Heart left ventricle (tissue), 16 donors: ENCODE results near the gene ENAM. TPM values are rescaled to one million over a fixed set of nuclear protein-coding genes. Genes with fewer than 3 reads are reported as not detected.

ENCODE experiments used
- ATAC-seq, 4 donors: fragments of 200-7000 bp; cut with Tn5 transposase; one replicate each; pipeline ENCODE4 v1.9.1; 2020 to 2022; ENCODE audit warnings: moderate library complexity in 4 of 4, mild to moderate bottlenecking in 3 of 4, moderate number of reproducible peaks in 1 of 4
- DNase-seq, 5 donors: peaks; one replicate each; pipeline ENCODE4 v3.0.0-alpha.2; 2020
- H3K27ac ChIP-seq, 12 donors: fragments of 200-600 bp; sonication (generic) in 4 of 12; one replicate each; pipeline versions ENCODE4 v1.5.0 to v1.8.0; 2016 to 2022; ENCODE audit warnings: mild to moderate bottlenecking in 2 of 12
- H3K27me3 ChIP-seq, 9 donors: fragments of 200-600 bp; sonication (generic) in 2 of 9; one replicate each; pipeline versions ENCODE4 v1.5.1 to v1.8.0; 2016 to 2022; ENCODE audit warnings: mild to moderate bottlenecking in 3 of 9
- H3K36me3 ChIP-seq, 9 donors: fragments of 200-600 bp; sonication (generic) in 2 of 9; one replicate each; pipeline versions ENCODE4 v1.5.0 to v1.8.0; 2018 to 2022; ENCODE audit warnings: mild to moderate bottlenecking in 2 of 9
- H3K4me1 ChIP-seq, 12 donors: fragments of 200-600 bp; sonication (generic) in 4 of 12; one replicate each; pipeline versions ENCODE4 v1.5.0 to v1.8.0; 2016 to 2022; ENCODE audit warnings: mild to moderate bottlenecking in 3 of 12
- H3K4me3 ChIP-seq, 12 donors: fragments of 200-600 bp; sonication (generic) in 4 of 12; one replicate each; pipeline versions ENCODE4 v1.5.0 to v1.8.0; 2017 to 2022; ENCODE audit warnings: mild to moderate bottlenecking in 9 of 12, moderate library complexity in 4 of 12
- H3K9me3 ChIP-seq, 12 donors: fragments of 200-600 bp; sonication (generic) in 4 of 12; one replicate each; pipeline versions ENCODE4 v1.5.0 to v1.8.0; 2016 to 2022; ENCODE audit warnings: mild to moderate bottlenecking in 1 of 12
- CTCF ChIP-seq, 12 donors: fragments of 200-600 bp; sonication (generic) in 4 of 12; IDR thresholded peaks; one replicate each; pipeline versions ENCODE4 v1.5.0 to v1.8.0; 2018 to 2022; ENCODE audit warnings: antibody characterized with exemption in 12 of 12, mild to moderate bottlenecking in 5 of 12
- POLR2A ChIP-seq, 2 donors: fragments of 450-650 bp; IDR thresholded peaks; one replicate each; pipeline ENCODE4 v1.6.1; 2017; ENCODE audit warnings: antibody characterized with exemption in 2 of 2, mild to moderate bottlenecking in 2 of 2, moderate library complexity in 2 of 2
- WGBS, 4 donors: extraction: QIAGEN DNeasy Blood & Tissue Kit in 2 of 4; methylation state at CpG; one replicate each; pipeline versions ENCODE4 v1.1.5 to v1.1.7; 2013 to 2018; 5-methylcytosine and 5-hydroxymethylcytosine counted together
- intact Hi-C, 10 donors: fragments of 100-400 bp; cut with DNase I; formaldehyde crosslinking; loops; one replicate each; pipeline versions ENCODE4 v1.11.1 to v1.14.2; 2022
- polyA plus RNA-seq, 2 donors: library from polyadenylated mRNA; stranded (reverse); fragments of 200-250 nt; gene quantifications; one replicate each; pipeline ENCODE4 v1.2.3, GENCODE V29; 2013
- total RNA-seq, 9 donors: library from RNA; depleted of rRNA in 2 of 9; stranded (reverse); fragments of >200 nt in 2 of 9; fragmentation: NEBNext Ultra II Directional in 3 of 9; extraction: Animal tissue kit (Norgen Biotek cat#: 25700) in 3 of 9; gene quantifications; one replicate each; pipeline versions ENCODE4 v1.1.0 to v1.2.4, GENCODE V29; 2016 to 2023
- donor health status: ischemic (EF 13 %, LVEDD 7.1; RV severe dilation, severe dysfunction).
- donor health status: healthy with polysubstance abuse.
- donor health status: DM: no; HTN: yes; CAD: no.
- donor health status: DM: no; HTN: no; CAD: no.
- donor health status: ischemic (EF 25% LVEDD 6.9; RV normal size, moderate dysfunction).
- donor health status: ischemic (EF 25% LVEDD 5.7; RV mildly dilated, moderate dysfunction).
- donor health status: healthy.
- donor health status: DM: yes; HTN: yes; CAD: no.
- donor health status: ischemic (EF 35%, LVEDD 5.7; RV mildly dilated, moderate dysfunction).
- donor health status: nonischemic (EF 11% LVEDD 7.7; RV severe dilation, severe dysfunction).
- donor health status: DM: yes; HTN: yes; CAD: no.
- donor health status: PGD.
- donor health status: ischemic (EF 29% LVEDD 5.4; RV normal size, mild dysfunction).
- donor health status: nonischemic (EF 23%, LVEDD 6.1; RV moderate dilation, normal function).

ENAM gene
- total and polyA plus RNA-seq, 11 donors = 0.98 to 16.0 (median 6.8) TPM

- Histone ChIP-seq H3K27me3 (no peaks in the 10 kb centered on the region), H3K4me3 (no peak overlapping the region), H3K9me3 (no peaks in the 10 kb centered on the region), H3K36me3 (no peaks in the 10 kb centered on the region), H3K4me1 (peaks cover 0 to 5% (median 0%) of the 10 kb centered on the region in 12 donors), H3K27ac (no peak overlapping the region)
- TF ChIP-seq CTCF (IDR thresholded peaks at IDR 0.05) = no peak
- no peak for TF ChIP-seq POLR2A (IDR thresholded peaks at IDR 0.05)
- ATAC-seq (no peak), DNase-seq (no peak)
- intact Hi-C loops = no loop called here
- 76 to 84% (median 81%) methylated on average over 5 of the region's 5 CpGs for WGBS, 4 donors
Measured at GRCh38 chr4:70670332-70671014, 41.9 kb downstream of the ENAM start.

GRCh38 chr4:70671091-70671490 lies 42.5 kb downstream of the ENAM start:
- Histone ChIP-seq H3K4me3 (no peak overlapping the region), H3K27ac (no peak overlapping the region), H3K4me1 (peaks cover 0 to 5% (median 0%) of the 10 kb centered on the region in 12 donors), H3K36me3 (no peaks in the 10 kb centered on the region), H3K9me3 (no peaks in the 10 kb centered on the region), H3K27me3 (no peaks in the 10 kb centered on the region)
- DNase-seq = no peak
- WGBS, 4 donors = 71 to 81% (median 76%) methylated on average over 2 of the region's 2 CpGs
- TF ChIP-seq POLR2A (IDR thresholded peaks at IDR 0.05) (no peak), CTCF (IDR thresholded peaks at IDR 0.05) (no peak)
- no peak for ATAC-seq
- intact Hi-C loops = no loop called here

- ATAC-seq (no peak), DNase-seq (no peak)
- no peak overlapping the region for H3K4me3 ChIP-seq
- H3K9me3 ChIP-seq = no peaks in the 10 kb centered on the region
- no peaks in the 10 kb centered on the region for H3K27me3 ChIP-seq
- no peaks in the 10 kb centered on the region for H3K4me1 ChIP-seq
- no peaks in the 10 kb centered on the region for H3K36me3 ChIP-seq
- TF ChIP-seq CTCF (IDR thresholded peaks at IDR 0.05) = no peak
- no peak for TF ChIP-seq POLR2A (IDR thresholded peaks at IDR 0.05)
- no peak overlapping the region for H3K27ac ChIP-seq
- intact Hi-C loops = no loop called here
Measured at GRCh38 chr4:70674191-70674590, 45.6 kb downstream of the ENAM start.

- H3K4me1 ChIP-seq = no peaks in the 10 kb centered on the region
- intact Hi-C loops = no loop called here
- no peaks in the 10 kb centered on the region for H3K27me3 ChIP-seq
- no peak overlapping the region for H3K4me3 ChIP-seq
- no peaks in the 10 kb centered on the region for H3K9me3 ChIP-seq
- 27 to 32% (median 28%) methylated on average over 1 of the region's 1 CpG for WGBS, 4 donors
- no peaks in the 10 kb centered on the region for H3K36me3 ChIP-seq
- ATAC-seq (no peak), DNase-seq (no peak)
- H3K27ac ChIP-seq = no peak overlapping the region
- no peak for TF ChIP-seq POLR2A (IDR thresholded peaks at IDR 0.05)
- TF ChIP-seq CTCF (IDR thresholded peaks at IDR 0.05) = no peak
Measured at GRCh38 chr4:70674731-70675130, 46.2 kb downstream of the ENAM start.
